Tibial nerve (tissue), 4 donors: ENCODE data around the gene ITIH6. TPM values are rescaled to one million over a fixed set of nuclear protein-coding genes. Genes with fewer than 3 reads are reported as not detected.

Experiments used
- DNase-seq, 2 donors: peaks; one replicate each; pipeline ENCODE4 v3.0.0-alpha.2; 2019; ENCODE audit warnings: low spot score in 2 of 2
- H3K27ac ChIP-seq, 4 donors: fragments of 200-600 bp; sonication (generic) in 3 of 4; one replicate each; pipeline ENCODE4 v1.5.1; 2017 to 2019; ENCODE audit warnings: mild to moderate bottlenecking in 1 of 4
- H3K27me3 ChIP-seq, 2 donors: fragments of 200-600 bp; sonication (generic) in 1 of 2; one replicate each; pipeline versions ENCODE4 v1.5.1 to v1.6.0; 2017 to 2019
- H3K36me3 ChIP-seq, 3 donors: fragments of 200-600 bp; sonication (generic); one replicate each; pipeline ENCODE4 v1.5.1; 2018 to 2019
- H3K4me1 ChIP-seq, 4 donors: fragments of 200-600 bp; sonication (generic) in 3 of 4; one replicate each; pipeline ENCODE4 v1.5.1; 2017 to 2019
- H3K4me3 ChIP-seq, 4 donors: fragments of 200-600 bp; sonication (generic) in 3 of 4; one replicate each; pipeline ENCODE4 v1.5.1; 2017 to 2019; ENCODE audit warnings: mild to moderate bottlenecking in 1 of 4, moderate library complexity in 1 of 4
- H3K9me3 ChIP-seq, 4 donors: fragments of 200-600 bp; sonication (generic) in 3 of 4; one replicate each; pipeline ENCODE4 v1.5.1; 2017 to 2019
- EP300 ChIP-seq, 2 donors: sonication (generic); formaldehyde crosslinking; IDR thresholded peaks; one replicate each; pipeline ENCODE4 v1.6.1; 2017; ENCODE audit warnings: antibody characterized with exemption in 2 of 2, mild to moderate bottlenecking in 1 of 2
- POLR2A ChIP-seq, 2 donors: fragments of 450-650 bp; IDR thresholded peaks; one replicate each; pipeline ENCODE4 v1.6.1; 2017; ENCODE audit warnings: antibody characterized with exemption in 2 of 2, mild to moderate bottlenecking in 2 of 2, moderate library complexity in 2 of 2
- WGBS, 2 donors: methylation state at CpG; one replicate each; pipeline ENCODE4 v1.1.5; 2018; 5-methylcytosine and 5-hydroxymethylcytosine counted together
- small RNA-seq: library from RNA; depleted of rRNA; stranded (forward); fragments of <200 nt; gene quantifications from one replicate; pipeline ENCODE3, GENCODE V24; 2016
- total RNA-seq, 4 donors: library from RNA; depleted of rRNA; stranded (reverse); fragments of >200 nt; gene quantifications; one replicate each; pipeline ENCODE4 v1.1.0, GENCODE V29; 2016
- TF ChIP-seq, protein P1 (sequence below), 5 experiments: fragments of 200-600 bp in 3 of 5; fragments of 450-650 bp in 2 of 5; sonication (generic) in 3 of 5; IDR thresholded peaks; one replicate each; pipeline ENCODE4 v1.5.1; 2016 to 2019; ENCODE audit warnings: antibody characterized with exemption in 5 of 5, mild to moderate bottlenecking in 3 of 5, moderate library complexity in 2 of 5

ITIH6 gene
- total RNA-seq, 4 donors from 2014 or later, result not detected

DNA sequence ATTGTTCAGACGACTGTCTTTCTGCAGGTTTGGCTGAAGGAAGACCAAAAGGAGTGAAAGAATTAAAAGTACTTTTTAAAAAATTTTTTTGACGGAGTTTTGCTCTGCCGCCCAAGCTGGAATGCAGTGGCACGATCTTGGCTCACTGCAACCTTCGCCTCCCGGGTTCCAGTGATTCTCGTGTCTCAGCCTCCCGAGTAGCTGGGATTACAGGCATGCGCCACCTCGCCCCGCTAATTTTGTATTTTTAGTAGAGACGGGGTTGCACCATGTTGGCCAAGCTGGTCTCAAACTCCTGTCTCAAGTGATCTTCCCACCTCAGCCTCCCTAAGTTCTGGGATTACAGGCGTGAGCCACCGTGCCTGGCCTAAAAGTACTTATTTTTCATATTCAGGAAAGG lies 86.3 kb downstream of the ITIH6 start:
- H3K27me3 ChIP-seq, result no peaks in the 10 kb centered on the region
- WGBS, 2 donors, result 93 to 97% methylated on average over 14 of the region's 14 CpGs

DNA sequence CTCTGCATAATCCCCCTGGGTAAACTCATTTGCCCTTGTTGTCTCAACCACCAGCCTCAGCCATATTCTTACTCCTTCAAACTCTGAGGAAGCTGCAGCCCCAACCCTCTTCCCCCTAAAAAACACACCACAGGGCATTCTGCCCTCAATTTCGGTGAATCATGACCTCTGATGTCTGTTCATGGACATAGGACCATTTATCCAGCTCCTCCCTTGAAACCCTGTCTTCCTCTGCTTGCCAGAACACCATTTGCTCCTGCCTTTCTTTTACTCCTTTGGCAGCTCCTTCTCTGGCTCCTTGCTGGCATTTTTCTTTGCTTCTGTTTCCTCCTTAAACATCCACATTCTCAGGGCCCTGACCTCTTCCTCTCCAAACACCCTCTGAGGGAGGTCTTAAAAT lies 87.1 kb downstream of the ITIH6 start:
- no peaks in the 10 kb centered on the region for H3K9me3 ChIP-seq
- DNase-seq, result no peak
- no peaks in the 10 kb centered on the region for H3K4me1 ChIP-seq
- H3K27ac ChIP-seq, result no peak overlapping the region
- H3K27me3 ChIP-seq, result no peaks in the 10 kb centered on the region
- no peaks in the 10 kb centered on the region for H3K36me3 ChIP-seq
- no peak overlapping the region for H3K4me3 ChIP-seq
- TF ChIP-seq, protein P1, sequence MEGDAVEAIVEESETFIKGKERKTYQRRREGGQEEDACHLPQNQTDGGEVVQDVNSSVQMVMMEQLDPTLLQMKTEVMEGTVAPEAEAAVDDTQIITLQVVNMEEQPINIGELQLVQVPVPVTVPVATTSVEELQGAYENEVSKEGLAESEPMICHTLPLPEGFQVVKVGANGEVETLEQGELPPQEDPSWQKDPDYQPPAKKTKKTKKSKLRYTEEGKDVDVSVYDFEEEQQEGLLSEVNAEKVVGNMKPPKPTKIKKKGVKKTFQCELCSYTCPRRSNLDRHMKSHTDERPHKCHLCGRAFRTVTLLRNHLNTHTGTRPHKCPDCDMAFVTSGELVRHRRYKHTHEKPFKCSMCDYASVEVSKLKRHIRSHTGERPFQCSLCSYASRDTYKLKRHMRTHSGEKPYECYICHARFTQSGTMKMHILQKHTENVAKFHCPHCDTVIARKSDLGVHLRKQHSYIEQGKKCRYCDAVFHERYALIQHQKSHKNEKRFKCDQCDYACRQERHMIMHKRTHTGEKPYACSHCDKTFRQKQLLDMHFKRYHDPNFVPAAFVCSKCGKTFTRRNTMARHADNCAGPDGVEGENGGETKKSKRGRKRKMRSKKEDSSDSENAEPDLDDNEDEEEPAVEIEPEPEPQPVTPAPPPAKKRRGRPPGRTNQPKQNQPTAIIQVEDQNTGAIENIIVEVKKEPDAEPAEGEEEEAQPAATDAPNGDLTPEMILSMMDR (IDR thresholded peaks at IDR 0.05), result no peak
- TF ChIP-seq POLR2A (IDR thresholded peaks at IDR 0.05) (no peak), EP300 (IDR thresholded peaks at IDR 0.05) (no peak)
- 23 to 43% methylated on average over 1 of the region's 1 CpG for WGBS, 2 donors

More for the DNA sequence above, 86.3 kb downstream of the ITIH6 start:
- no peaks in the 10 kb centered on the region for H3K9me3 ChIP-seq
- H3K36me3 ChIP-seq, result no peaks in the 10 kb centered on the region
- no peak overlapping the region for H3K27ac ChIP-seq
- TF ChIP-seq, protein P1 (IDR thresholded peaks at IDR 0.05), result no peak
- TF ChIP-seq EP300 (IDR thresholded peaks at IDR 0.05) (no peak), POLR2A (IDR thresholded peaks at IDR 0.05) (no peak)
- no peak overlapping the region for H3K4me3 ChIP-seq
- no peaks in the 10 kb centered on the region for H3K4me1 ChIP-seq
- DNase-seq, result no peak

DNA sequence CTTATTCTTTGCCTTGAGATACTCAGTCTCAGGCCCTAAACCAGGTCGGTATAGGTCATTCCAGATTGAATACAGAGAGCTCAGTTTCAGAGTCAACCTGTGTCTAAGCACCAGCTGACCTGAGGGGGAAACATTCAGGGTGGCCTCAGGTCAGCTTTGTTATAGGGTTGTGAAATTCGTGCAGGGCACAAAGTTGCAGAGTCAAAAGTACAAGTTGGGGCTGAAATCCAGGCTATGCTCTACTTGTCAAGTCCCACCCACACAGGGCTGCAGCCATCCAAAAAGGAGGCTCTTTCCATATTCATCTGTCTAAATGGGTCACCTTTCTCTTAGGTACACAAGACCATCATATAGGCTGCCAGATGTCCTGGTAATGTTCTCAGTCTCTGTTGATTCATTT lies 89.7 kb downstream of the ITIH6 start:
- no peaks in the 10 kb centered on the region for H3K36me3 ChIP-seq
- DNase-seq, result no peak
- no peaks in the 10 kb centered on the region for H3K27me3 ChIP-seq
- no peak overlapping the region for H3K4me3 ChIP-seq
- no peak overlapping the region for H3K27ac ChIP-seq
- TF ChIP-seq EP300 (IDR thresholded peaks at IDR 0.05), result no peak
- TF ChIP-seq, protein P1 (IDR thresholded peaks at IDR 0.05), result no peak
- no peak for TF ChIP-seq POLR2A (IDR thresholded peaks at IDR 0.05)
- no peaks in the 10 kb centered on the region for H3K9me3 ChIP-seq
- 33 to 52% methylated on average over 2 of the region's 2 CpGs for WGBS, 2 donors
- no peaks in the 10 kb centered on the region for H3K4me1 ChIP-seq

Small RNA genes within 50 kb of the gene (small RNA-seq; reads per million reads assigned to genes)
- gene AL049732.1 (not detected), gene SNORA11 (68.7 reads per million, percentile 95 among the genes with 10 or more reads in this experiment)

Other genes with a start within 250 kb of the ITIH6 start
- 100 to 1,000 TPM; 114 to 230 (median 173) TPM for gene MAGED2, start 9.5 kb upstream of the ITIH6 start, total RNA-seq
- gene TRO, start 122.6 kb upstream of the ITIH6 start, total RNA-seq, result 10 to 100 TPM; 14.4 to 21.0 (median 17.9) TPM
- gene PFKFB1, start 195.9 kb upstream of the ITIH6 start, total RNA-seq, result 1 to 10 TPM; 1.8 to 9.2 (median 3.7) TPM
- gene APEX2, start 202.1 kb upstream of the ITIH6 start, total RNA-seq, result 10 to 100 TPM in 2 of 4 donors, 1 to 10 TPM in 2; 8.0 to 24.5 (median 10.5) TPM
- gene ALAS2, start 232.7 kb upstream of the ITIH6 start, total RNA-seq, result 1 to 10 TPM in 1 of 4 donors, under 1 TPM in 1, not detected in 2; 0.30 to 1.0 TPM